Activated gamma-delta T cell (primary cell): ENCODE data around the gene CHMP6.
"Not testable (repeated sequence)": the region's sequence is repeated elsewhere in the genome, so short reads cannot be mapped to it uniquely, and the experiment has no call there.

ENCODE experiments used
- DNase-seq: peaks from one replicate; lab custom pipeline; 2025; lab: John Stamatoyannopoulos, UW

Gene CHMP6

DNA sequence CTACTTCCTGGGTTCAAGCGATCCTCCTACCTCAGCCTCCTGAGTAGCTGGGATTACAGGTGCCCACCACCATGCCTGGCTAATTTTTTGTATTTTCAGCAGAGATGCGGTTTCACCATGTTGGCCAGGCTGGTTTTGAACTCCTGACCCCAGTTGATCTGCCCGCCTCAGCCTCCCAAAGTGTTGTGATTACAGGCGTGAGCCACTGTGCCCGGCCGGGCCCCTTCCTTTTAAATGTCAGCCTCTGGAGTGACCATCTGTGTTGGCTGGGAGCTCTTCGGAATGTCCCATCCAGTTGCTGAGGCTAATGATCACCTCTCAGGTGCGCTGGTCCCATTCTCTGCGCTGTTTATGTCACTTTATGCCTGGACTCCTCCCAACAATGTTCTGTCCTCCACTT lies 38.7 kb downstream of the CHMP6 start:
- not testable (repeated sequence) for DNase-seq

DNA sequence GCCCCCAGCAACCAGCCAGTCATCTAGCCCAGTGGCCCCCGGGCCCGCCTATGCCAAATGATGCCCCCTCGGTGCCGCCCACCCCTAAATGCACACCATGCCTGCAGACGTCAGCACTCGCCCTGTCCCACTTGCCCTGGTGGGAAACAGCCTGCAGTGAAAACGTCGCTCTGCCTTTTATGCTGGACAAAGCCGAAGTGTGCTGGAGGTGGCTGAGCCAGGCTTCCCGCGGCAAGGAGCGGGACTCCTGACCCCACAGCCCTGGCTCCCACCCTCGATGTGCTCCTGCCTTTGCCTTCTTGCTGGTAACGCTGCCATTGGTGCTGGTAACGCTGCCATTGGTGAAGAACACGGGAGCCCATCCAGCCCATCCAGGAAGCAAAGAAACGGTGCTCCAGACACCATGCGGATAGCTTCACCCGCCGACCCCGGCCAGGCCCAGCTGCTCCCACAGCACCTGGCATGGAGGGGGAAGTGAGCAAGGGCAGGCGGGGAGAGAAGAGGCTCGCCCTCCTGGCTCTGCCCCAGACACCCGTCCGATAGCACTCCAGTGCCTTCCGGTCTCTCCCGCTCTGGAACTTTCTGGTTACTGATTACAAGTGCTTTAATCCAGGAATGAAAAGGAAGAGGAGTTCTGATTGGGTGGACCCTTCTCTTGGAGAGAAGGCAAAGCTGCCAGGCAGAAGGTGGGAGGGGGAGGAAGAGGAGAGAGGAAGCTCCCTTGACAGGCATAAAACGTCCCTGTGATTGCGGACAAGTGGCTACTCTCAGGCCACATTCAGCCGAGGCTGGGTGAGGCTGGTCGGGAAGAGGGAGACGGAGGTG lies 39.3 kb downstream of the CHMP6 start:
- DNase-seq: no peak

DNA sequence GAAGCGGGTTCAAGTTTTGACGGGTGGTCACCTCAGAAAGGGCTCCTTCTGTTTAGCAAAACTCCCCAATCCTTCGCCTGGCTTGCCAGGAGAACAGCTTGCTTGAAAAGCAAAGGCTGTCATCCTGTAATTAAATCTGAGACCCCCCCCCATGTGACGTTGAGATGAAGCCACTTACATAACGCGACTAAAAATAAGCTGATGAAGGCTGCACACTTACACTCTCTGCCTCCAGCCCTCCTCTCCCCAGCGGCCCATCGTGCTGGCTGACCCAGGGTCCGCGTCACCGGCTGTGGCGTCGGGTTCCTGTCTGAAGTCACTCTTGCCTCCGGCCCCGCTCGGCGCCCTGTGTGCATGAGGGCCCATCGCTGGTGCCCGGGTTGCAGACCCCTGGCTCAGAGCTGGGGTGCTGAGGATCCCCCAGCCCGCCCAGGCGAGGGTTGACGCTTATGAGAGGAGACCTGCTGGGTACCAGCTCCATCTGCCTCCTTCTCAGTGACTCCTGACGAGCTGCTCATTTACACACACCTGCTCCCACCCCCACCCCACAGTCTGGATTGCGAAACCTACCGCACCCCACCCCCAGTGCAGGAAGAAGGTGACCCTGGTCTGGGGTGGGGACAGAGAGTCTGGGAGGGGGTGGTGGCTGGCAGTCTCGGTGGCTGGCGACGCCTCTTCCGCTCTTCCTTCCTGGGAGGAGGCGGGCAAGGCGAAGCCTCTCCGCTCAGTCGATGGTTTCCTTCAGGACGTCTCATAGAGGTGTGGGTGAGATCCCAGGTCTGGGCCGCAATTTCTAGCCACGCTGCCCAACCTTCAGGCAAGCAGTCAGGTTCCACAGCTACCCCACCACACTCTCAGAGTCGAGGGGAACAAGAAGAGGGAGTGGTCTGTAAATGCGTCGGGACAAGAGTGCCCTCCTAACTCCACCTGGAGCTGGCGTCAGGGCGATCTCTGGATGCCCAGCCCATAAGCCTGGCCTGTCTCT lies 40.2 kb downstream of the CHMP6 start:
- no peak for DNase-seq

DNA sequence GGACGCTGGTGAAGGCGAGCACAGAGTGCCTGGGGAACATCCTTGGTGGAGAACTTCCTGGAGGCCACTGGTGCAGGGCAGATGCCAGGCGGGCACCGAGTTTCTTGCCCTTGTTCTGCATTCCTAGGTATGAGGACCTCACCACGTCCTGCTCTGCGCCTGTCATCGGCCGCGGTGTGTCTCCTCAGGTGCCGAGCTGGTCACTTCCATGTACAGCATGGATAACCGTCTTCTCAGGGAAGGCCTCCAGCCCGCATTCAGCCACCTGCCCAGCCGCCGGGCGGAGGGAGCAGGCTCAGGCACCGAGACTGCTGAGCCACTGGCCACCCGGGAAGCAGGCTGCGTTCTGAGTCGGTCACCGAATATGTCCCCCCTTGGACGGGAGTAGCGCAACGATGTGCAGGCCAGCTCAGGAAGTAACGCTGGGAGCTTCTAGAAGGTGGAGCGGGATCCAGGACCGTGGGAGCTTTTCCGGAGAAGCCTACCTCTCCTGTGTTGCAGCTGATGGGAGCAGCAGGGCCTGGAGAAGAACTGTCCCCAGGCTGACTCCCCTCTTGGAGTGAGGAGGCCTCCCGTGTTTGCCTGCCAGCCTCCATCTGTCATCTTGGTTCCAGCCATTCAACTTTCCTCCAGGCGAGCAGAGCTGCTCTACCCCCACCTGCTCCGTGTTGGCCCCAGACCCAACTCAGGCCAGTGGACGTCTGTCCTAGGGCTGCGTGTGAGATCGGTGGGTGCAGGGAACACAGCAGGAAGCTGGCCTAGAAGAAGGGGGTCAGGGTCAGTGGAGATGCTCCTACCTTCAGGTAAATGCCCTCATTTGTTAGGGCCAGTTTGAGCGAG lies 41.2 kb downstream of the CHMP6 start:
- DNase-seq: no peak

DNA sequence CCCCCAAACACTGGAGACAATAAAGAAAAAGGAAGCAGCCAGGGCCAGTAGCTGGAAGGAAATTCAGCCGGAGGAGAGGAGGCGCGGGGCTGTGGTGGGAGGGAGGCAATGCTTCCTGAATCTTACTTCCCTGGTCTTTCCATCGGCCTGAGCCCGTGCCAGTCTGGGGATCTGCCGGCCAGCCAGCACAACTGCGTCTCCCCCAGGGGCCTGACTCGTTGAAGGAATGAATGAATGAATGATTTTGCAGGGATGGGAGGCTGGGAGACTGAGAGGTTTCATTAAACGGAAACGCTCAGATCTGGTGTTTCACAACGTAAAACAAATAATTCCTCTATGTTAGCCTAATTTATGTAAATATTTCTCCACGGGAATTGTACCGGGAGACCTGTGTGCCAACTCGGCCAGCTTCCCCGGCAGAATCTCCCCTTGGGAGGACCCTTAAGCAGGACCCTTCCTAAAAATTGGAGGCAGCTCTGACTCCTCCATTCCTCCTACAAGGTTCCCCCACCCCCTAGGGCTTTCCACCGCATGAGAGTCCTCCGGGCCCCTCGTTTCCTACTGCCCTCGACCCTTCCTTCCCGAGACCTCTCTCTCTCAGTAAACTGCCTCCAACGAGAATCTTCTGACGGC lies 42.0 kb downstream of the CHMP6 start:
- DNase-seq: no peak

DNA sequence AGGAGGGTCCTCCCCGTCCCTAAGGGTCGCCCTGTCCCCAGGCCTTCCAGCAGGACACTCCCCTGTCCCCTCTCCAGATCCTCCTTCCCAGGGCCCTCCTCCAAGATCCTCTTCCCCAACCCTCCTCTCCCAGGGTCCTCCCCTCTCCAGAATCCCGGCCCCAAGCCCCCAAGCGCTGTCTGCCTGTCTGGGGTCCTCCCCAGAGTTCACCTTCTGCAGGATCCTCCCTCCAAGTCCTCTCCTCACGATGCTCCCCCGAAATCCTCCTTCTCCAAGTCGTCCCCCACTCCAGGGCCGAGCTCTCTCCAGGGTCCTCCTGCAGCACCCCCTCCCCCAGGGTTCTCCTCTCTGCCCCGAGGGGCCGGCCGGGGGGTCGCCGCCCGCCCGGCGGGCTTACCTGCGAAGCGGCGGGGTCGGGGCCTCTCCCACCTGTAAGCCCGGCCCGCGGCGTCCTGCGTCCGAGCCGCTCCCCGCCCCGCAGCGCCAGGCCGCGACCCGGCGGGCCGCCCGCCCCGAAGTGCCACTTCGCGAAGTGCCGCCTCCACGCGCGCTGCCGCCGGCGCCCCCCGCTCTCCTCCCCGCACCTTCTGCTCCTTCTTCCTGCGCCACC lies 42.6 kb downstream of the CHMP6 start:
- no peak for DNase-seq

DNA sequence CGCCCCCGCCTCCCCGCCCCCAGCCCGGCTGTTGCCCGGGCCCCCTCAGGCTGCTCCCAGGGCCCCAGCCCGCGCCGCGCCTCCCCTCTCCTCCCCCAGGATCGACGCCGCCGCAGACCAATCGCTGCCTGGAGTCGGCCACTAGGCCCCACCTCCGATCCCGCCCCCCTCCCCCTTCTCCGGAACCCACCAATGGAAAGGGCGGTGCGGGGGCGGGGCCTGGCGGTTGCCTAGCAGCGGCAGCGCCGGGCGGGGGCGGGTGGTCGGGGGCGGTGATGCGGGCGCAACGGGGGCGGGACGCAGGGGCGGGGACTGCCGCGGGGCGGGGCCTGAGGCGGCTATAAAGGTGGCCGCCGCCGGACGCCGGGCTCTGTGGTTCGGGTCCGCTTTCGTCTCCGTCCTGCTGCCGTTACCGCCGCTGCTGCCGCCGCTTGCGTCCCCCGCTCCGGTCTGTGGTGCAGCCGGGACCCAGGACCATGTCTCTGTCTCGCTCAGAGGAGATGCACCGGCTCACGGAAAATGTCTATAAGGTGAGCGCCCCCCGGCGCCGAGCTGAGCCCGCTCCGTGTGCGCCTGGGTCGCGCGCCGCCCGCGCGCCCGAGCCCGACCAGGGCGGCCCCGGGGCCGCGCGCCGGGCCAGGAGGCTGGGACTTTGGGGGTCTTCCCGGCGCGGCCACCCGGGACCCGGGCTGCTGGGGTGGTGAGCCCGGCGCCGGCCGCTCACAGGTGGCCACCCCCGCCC lies 43.3 kb downstream of the CHMP6 start, which contains the start of gene BAIAP2:
Gene BAIAP2 (plus strand): TSS at position 373 of the 742 bp plus-strand sequence. CDS start 104 bp downstream, at position 477.
- DNase-seq: peak; percentile 97

DNA sequence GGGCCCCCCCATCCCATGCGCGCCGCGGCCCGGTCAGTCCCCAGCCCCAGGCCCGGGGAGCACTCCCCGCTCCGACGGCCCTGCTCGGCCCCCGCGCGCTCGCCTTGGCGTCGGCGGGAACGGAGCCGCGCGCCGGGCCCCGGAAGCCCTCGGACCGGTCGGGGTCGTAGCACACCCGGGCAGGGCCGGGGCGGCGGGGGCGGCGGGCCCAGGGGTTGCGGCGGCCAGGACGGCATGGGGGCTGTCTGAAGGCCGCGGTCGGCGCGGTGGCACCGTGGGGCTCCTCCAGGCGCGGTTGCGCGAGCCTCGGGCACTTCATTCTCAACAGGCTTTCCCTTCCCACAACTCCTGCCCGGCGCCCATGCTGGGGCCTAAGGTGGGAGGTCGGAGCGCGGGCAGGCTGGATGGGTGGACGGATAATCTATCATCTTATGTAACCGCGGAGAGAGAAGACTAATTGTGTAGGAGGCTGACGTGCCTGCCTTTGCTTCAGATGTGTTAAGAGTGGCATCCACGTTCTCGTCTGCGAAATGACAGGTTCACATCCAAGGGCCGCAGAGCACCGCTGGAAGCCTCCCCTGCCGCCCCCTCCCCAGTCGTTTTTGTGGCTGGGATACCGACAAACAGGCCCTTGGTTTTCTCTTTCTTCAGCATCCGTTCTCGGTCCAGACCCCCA lies 44.0 kb downstream of the CHMP6 start:
- no peak for DNase-seq

DNA sequence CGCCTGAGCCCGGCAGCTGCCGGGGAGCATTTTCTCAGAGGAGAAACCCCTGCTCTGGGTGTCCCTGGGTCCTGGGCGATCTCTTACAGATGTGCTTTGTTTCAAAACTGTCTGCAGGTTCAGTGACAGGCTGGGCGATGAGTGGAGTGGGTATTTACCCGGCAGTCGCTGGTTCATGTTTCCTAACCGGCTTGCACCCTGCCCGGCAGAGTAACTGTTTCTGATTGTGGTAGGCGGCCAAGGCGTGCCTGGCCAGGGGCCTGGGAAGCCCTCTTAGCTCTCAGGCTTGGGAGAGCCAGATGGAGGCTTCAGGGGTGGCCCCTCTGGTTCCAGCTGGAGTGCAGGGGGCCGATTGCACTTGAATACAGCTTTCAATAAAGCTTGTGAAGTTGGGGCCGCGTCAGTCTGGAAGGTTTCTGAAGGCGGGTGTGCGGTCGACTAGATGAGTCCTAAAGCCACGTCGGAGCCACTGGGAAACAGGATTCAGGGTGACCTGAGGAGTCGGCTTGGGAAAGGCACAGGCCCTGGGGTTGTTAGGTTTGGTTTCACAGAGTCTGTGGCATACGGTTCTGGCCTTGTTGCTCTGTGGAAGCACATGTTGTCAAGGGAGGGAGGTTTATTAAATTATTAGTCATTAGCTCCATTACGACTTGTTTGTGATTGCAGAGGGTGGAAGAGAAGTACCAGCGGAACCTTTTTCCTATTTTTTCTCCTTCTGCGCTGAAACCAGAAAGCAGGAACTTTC lies 44.7 kb downstream of the CHMP6 start:
- no peak for DNase-seq

DNA sequence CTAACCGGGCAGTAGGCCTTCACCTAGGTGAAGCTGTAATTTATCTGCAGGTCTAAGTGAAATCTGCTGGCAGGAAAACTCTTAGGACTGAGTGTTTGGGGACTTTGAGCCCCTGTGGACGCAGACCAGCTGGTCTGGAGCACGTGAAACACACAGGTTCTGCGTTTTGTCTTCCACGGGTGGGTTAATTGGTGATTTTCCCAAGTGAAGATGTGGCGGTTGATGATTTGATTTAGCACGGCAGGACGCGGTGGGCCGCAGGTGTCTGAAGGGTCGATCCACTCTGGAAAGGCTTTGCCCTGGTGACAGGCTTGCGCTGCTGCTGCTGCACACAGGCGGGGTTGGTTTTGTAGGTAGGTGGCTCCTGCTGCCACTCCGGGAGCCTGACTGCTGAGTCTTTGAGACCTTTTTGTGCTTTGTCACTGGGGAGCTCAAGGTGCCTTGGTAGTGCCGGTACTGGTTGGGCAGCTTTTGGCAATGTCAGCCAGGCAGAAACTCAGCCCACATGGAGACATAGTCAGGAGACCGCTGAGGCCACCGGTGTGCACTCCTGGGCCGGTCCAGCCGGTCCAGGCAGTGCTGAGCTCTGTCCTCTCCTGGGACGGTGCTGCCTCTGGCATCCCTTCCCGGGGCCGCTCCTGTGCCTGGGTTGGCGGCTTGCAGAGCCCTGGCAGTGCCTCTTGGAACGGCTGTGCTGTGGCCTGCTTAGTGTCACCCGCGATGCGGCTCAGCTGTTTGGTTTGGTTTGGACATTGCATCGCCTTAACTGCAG lies 45.6 kb downstream of the CHMP6 start:
- no peak for DNase-seq

DNA sequence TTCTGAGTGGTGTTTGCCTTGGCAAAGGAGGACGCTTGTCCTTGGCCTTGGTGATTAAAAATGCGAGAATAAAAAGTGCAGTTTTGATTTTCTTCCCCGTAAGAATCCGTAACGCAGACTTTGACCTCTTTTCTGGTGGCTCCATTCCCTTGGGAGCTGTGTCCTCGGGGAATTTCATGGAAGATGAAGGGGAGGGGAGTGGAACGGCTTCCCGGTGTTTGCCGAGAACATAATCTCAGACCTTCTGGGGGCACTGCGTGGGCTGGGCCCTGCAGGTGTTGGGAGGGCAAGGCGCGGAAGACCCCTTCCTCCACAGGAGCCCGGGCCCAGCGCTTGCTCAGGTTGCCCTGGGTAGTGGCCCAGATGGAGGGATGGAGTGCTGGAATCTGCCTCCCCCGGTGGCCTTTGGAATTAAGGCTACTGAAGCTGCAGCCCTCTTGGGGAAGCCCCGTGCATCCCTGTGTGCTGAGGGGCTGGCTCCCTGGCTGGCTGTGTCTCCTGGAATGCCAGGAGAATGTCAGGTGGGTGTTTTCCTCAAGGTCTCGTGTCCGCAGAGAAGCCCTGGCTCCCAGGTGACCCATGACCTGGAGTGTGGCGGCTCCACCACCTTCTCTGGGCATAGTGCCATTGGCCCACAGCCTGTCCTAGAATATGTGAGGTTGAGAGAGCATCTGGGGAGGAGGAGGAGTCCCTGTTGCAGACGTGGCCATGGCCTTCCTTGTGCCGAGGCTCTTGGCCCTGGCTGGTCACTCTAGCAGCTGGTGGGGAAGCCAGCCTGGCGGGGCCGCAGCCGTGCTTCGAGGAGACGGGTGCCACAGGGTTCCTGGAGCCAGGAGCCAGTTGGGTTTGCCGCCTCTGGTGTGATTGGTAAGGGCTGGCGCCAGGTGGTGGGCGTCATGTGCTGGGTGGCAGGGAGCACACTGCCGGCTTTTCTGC lies 46.4 kb downstream of the CHMP6 start:
- DNase-seq: no peak

DNA sequence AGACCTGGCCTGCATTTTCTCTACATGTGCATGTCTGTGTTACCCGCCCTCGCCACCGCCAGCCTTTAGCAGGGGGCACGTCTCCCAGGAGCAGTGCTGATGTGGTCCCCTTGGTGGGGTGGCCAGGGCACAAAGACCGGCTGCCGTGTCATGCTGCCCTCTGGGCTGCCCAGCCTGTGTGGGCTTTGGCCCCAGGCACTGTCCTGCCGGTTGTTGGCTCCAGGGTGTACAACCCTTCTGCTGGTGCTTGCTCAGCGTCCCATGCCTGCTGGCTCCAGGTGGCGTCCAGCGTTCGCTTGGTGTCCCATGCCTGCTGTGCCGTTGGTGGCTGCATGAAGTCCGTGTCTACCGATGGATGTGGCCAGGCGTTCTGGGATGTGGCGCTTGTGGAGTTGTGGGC lies 47.5 kb downstream of the CHMP6 start:
- DNase-seq: no peak

DNA sequence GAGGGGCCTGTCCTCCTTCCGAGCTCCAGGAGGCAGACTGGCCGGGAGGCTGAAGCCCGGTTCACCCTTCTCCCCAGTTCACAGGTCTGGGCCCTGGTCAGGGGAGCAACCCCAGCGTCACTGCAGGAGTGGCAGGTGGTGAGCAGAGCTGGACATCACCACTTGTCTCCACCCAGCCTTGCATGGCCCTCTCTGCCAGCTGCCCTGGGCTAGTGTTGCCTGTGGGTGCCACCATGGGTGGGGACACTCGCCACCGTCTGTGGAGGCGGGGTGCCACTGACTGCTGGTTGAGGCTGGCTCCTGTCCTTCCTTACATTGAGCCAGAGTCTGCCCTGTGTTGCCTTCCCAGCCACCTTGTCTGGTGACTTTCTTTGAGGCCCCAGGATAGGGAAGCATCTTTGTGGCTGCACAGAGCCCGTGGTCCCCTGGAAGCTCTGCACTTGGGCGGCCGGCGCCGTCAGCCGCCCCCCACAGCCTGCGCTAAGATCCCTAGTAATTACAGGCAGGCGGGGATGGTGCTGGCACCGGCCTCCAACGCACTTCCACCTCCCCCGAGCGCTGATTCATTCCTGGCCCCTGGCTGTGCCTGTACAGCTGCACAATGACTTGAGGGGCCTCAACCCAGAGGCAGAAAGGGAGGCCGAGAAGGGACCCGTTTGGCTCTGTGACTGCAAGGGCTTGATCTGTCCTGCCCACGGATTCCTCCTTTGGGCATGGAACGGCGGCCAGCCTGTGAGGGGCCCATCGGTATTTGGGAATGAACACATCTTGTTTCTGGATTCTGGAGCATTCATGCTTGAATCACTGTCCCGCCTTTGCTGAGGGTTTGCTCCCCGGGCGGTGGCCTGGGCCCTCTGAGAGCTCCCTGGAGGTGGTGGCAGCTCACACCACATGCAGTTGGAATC lies 48.5 kb downstream of the CHMP6 start:
- DNase-seq: no peak

DNA sequence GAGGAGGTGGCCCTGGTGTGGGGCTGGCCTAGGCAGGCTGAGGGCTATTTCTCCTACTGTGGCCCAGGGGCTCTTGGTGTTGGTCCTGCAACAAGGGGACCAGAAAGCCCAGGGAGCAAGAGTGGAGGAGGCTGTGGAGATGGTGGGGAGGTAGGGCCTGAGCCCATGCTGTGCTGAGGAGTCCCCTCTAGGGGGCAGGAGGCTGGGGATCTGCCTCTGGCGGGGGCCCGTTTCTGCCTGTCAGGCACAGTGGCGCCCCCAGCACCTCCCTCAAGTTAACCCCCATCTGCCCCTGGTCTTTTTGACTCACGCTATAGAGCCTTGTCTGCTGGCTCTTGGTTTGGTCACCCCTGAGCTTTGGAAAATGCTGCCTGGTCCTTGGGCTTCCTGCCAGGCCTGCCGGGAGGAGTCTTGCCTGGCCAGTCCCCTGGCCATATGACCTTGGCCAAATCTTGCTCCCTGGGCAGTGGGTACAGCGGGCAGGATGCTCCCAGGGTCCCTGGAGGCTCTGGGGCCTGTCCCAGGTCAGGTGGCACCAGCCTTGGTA lies 49.2 kb downstream of the CHMP6 start:
- no peak for DNase-seq

DNA sequence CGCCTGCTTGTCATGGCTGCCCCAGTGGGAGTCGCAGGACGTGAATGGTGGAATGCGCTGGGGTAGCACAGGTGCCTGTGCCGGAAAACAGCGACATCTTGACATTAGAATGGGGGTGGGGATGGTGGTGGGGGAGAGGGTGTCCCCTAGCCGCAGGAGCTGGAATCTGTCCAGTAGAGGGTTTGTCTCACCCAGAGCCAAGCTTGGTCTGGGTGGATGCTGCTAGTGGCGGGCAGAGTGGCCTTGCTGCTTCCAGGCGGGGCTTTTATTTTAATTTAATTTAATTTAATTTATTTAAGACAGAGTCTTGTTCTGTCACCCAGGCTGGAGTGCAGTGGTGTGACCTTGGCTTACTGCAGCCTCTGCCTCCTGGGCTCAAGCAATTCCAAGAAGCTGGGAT lies 51.0 kb downstream of the CHMP6 start:
- DNase-seq: no peak

DNA sequence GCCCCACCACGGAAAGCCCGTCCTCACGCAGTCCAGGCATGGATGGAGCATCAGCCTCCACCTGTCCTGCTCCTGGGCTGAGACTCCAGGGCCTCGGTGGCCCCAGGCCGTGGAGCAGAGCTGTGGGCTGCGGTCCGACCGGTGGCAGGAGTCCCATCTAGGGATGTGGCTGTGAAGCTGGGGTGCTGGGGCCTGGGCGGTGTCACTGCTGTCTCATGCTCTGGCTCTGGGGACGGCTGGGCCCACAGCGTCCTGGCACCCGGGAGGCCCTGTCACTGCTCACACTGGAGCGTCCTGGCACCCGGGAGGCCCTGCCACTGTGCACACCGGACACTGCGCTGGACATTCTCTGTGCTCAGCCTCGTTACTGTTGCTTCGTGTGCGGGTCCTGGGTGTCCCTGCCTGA lies 51.7 kb downstream of the CHMP6 start:
- DNase-seq: no peak
